ENCODE results near the gene ZNF483.
"Not testable (repeated sequence)": the region's sequence is repeated elsewhere in the genome, so short reads cannot be mapped to it uniquely, and the experiment has no call there.

ZNF483 gene

GRCh38 chr9:111525056-111525977, at the start of gene ZNF483:
ZNF483 (plus strand) TSS chr9:111525179; CDS start chr9:111527396, 2,217 bp downstream.
- DNase-seq (ENCODE audit: low read depth in 2 of 3, low spot score in 2 of 3), result peak; percentile 31 to 44 (median 37)

DNA sequence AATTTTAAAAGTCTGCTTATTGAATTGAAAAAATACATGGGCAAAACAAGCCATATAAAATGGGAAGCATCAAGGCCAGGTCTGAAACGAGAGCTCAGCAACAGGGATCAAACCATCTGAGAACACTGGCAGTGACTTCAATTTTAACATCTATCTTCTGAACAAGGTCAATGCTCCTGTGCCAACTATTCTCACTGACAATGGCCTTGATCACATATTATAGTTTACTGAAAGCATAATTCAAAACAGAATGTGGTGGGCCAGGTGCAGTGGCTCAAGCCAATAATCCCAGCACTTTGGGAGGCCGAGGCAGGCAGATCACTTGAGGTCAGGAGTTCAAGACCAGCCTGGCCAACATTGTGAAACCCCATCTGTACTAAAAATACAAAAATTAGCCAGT, 49.8 kb upstream of the ZNF483 start:
- DNase-seq (ENCODE audit: low read depth in 2 of 3, low spot score in 2 of 3), result no peak

- DNase-seq (ENCODE audit: low read depth in 2 of 3, low spot score in 2 of 3), result no peak
Measured at GRCh38 chr9:111477677-111478076, 47.3 kb upstream of the ZNF483 start.

- no peak for DNase-seq (ENCODE audit: low read depth in 2 of 3, low spot score in 2 of 3)
Measured at GRCh38 chr9:111481885-111482636, 42.9 kb upstream of the ZNF483 start.

DNA sequence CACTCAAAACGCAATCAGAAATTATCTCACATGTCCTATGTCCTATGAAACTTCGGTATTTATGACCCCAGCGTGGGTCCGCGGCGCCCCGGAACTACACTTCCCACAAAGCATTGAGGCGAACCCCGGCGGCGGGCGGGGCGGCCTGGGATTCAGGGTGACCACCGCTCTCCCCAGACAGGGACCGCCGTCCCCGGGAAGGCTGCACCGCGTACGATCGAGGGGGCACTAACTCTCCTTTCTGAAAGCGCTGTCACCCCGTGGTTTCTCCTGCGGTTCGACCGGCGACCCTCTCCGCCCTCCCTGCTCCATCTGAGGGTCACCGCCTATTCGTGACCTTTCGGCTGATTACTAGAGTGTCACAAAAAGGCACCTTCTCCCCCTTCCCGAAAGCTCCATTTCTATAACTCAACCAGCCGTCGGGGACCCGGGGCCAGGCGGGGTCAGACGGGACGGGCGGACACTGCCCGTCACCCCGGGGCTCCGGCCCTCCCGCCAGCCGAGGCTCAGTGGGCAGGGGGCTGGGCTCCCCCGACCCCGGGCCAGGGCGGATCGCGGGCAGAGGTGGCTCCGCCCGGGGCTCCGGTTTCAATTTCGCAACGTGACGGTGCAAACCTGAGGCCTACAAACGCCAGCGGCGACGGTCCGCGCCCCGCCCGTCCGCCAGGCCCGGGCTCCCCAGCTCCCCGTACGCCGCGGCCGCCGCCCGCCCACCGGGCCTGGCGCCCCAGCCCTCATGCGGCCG, 42.1 kb upstream of the ZNF483 start:
- peak; percentile 29 to 53 (median 50) for DNase-seq (ENCODE audit: low read depth in 2 of 3, low spot score in 2 of 3)

- DNase-seq (ENCODE audit: low read depth in 2 of 3, low spot score in 2 of 3), result peak in 2 of 3 experiments; percentile 10 to 33
Measured at GRCh38 chr9:111483439-111483857, 41.5 kb upstream of the ZNF483 start.

GRCh38 chr9:111483858-111484571, 41.0 kb upstream of the ZNF483 start, which contains the start of gene ECPAS:
ECPAS (minus strand) TSS chr9:111484383; CDS start chr9:111472918, 11,465 bp downstream.
- DNase-seq (ENCODE audit: low read depth in 2 of 3, low spot score in 2 of 3), result peak; percentile 34 to 59 (median 48)

- no peak for DNase-seq (ENCODE audit: low read depth in 2 of 3, low spot score in 2 of 3)
Measured at GRCh38 chr9:111484572-111484894, 40.4 kb upstream of the ZNF483 start.

GRCh38 chr9:111497196-111497595, 27.8 kb upstream of the ZNF483 start:
- not testable (repeated sequence) for DNase-seq (ENCODE audit: low read depth in 2 of 3, low spot score in 2 of 3)

- DNase-seq (ENCODE audit: low read depth in 2 of 3, low spot score in 2 of 3), result no peak
Measured at GRCh38 chr9:111501005-111501562, 23.9 kb upstream of the ZNF483 start.

GRCh38 chr9:111501648-111502047, 23.3 kb upstream of the ZNF483 start:
- DNase-seq (ENCODE audit: low read depth in 2 of 3, low spot score in 2 of 3), result no peak

- no peak for DNase-seq (ENCODE audit: low read depth in 2 of 3, low spot score in 2 of 3)
Measured at GRCh38 chr9:111502506-111502905, 22.5 kb upstream of the ZNF483 start.

DNA sequence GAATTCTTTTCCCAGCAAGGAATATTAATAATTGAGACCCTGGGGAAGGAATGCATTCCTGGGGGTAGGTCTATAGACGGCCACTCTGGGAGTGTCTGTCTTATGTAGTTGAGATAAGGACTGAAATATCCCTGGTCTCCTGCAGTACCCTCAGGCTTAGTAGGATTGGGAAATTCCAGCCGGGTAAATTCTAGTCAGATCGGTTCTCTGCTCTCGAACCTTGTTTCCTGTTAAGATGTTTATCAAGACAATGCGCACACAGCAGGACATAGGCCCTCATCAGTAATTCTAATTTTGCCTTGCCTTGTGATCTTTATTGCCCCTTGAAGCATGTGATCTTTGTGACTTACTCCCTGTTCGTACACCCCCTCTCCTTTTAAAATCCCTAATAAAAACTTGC, 13.4 kb upstream of the ZNF483 start:
- DNase-seq (ENCODE audit: low read depth in 2 of 3, low spot score in 2 of 3), result not testable (repeated sequence)

DNA sequence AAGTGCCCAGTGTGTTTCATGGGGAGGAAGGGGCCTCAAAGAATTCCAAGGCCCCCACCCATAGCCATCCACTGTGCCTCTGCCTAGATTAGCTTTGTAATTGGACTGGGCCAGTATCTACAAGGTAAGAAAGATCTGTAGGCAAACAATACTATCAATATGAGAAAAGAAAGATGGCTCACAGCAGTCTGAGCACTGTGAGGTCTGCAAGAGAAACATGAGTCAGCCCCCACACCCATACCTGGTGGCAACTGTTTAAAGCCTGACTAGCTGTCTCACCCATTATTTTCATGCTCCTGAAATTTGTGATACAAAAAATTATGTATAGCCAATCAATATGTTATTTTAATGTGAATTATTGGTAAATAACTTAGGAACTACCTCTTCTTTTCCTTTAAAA, 10.0 kb upstream of the ZNF483 start:
- DNase-seq (ENCODE audit: low read depth in 2 of 3, low spot score in 2 of 3), result no peak

- no peak for DNase-seq (ENCODE audit: low read depth in 2 of 3, low spot score in 2 of 3)
Measured at GRCh38 chr9:111516061-111516465, 8.9 kb upstream of the ZNF483 start.

GRCh38 chr9:111524731-111525055, 286 bp upstream of the ZNF483 start:
- DNase-seq (ENCODE audit: low read depth in 2 of 3, low spot score in 2 of 3), result no peak

- DNase-seq (ENCODE audit: low read depth in 2 of 3, low spot score in 2 of 3), result no peak
Measured at GRCh38 chr9:111527347-111527746, 2.4 kb downstream of the ZNF483 start.

DNA sequence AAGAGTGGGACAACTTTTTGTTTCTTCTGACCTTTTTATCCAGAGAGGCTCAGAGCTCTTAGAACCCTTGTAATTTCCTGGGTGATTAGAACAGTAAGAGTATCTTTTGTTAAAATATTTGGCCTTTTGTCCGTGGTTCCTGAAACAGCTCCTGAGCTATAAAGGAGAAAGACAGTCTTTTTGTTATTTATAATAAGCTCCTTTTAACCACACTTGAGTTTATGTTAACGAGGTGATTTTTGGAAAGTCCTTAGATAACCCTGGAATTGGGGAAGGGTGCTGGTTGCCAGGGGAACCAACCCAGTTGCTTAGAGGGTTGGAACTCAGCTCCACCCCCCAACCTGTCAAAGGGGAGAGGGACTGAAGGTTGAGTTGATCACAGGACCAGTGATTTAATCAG, 4.8 kb downstream of the ZNF483 start:
- DNase-seq (ENCODE audit: low read depth in 2 of 3, low spot score in 2 of 3), result no peak

- DNase-seq (ENCODE audit: low read depth in 2 of 3, low spot score in 2 of 3), result no peak
Measured at GRCh38 chr9:111531716-111532115, 6.7 kb downstream of the ZNF483 start.

DNA sequence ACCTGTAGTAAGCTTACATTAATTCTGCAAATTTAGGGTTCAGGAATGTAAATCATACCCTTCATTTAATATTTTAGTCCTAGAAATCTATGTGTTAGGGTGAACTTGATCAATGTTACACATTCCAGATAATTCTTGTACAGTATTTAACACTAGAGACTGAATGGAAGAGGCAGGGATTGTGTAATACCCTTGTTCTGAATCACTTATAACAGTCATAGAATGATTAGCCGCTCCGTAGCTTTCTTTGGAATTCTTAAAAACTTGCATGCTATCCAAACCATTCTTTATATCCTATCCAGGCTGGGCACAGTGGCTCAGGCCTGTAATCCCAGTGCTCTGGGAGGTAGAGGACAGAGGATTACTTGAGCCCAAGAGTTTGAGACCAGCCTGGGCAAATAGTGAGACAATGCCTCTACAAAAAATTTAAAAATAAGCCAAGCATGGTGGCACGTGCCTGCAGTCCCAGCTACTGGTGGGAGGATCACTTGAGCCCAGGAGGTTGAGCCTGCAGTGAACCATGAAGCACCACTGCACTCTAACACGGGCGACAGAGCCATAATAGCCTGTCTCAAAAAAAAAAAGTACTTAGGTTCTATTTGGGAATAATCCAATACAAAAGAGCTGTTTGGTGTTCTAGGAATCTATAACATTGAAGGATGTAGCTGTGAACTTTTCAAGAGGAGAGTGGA, 8.3 kb downstream of the ZNF483 start:
- DNase-seq (ENCODE audit: low read depth in 2 of 3, low spot score in 2 of 3), result no peak

Measured in activated CD8-positive, alpha-beta memory T cell treated with anti-CD3 and anti-CD28 coated beads for 48 hours (primary cell).